GM20431 (cell line): ENCODE results near the gene ANTXR1.

Experiments
- in situ Hi-C: fragments of 300-500 bp; cut with MseI, MboI; formaldehyde crosslinking; loops from one replicate; pipeline ENCODE4 v1.15.0; 2020; ENCODE audit warnings: low sequenced_read_pairs; ENCODE audit not compliant: unreplicated experiment

ANTXR1 gene

DNA sequence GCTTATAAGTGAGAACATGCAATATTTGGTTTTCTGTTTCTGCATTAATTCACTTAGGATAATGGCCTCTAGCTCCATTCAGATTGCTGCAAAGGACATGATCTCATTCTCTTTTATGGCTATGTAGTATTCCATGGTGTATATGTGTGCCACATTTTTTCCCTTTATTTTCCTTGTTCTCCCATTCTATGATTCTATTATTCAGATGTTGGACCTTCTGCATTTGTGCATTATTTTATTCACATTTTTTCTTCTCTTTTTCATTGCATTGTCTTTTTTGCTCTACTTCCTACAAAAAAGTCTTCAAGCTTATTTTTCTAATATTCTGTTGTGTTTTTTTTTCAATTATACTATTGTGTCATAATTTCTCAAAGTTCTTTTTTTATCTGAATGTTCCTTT lies 11.1 kb upstream of the ANTXR1 start:
- in situ Hi-C loops = loop anchor here (25.0 kb wide), 1 partner anchor 310 kb away; no protein-coding TSS in a partner anchor

DNA sequence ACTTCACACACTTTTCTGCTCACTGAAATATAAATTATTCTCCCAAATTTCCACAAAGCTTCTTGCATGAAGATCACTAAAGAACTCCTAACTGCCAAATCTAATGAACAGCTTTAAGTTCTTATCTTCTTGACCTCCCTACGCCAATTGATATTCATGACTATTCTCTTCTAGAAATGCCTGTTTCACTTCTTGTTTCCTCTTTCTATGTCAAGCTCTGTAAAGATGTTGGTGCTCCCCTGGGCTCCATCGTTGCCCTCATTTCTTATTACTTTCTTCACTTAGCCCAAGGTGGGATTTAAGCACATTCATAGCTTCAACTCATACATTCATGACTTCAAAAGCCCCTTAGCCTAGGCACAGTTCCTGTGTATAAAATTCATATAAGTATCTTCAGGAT lies 9.2 kb upstream of the ANTXR1 start:
- in situ Hi-C loops = loop anchor here (25.0 kb wide), 1 partner anchor 309 kb away; no protein-coding TSS in a partner anchor

DNA sequence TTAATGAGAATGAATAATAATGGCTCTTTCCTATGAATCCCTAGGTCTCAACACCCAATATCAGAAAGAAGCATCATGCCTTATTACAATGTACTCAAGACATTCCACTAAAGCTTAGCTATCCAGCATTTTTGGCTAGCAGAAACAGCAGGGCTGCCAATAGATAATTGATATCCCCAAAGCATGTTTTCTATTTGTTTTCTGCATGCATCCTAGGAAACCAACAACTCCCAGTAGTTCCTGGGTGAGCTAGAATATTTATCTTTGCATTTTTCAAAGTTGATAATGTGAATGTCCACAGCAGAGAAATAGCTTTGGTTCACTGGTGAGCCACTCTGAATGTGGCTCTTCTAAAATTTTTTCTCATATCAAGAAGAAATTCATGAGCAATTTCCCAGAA lies 5.8 kb upstream of the ANTXR1 start:
- in situ Hi-C loops = loop anchor here (25.0 kb wide), 1 partner anchor 305 kb away; no protein-coding TSS in a partner anchor

DNA sequence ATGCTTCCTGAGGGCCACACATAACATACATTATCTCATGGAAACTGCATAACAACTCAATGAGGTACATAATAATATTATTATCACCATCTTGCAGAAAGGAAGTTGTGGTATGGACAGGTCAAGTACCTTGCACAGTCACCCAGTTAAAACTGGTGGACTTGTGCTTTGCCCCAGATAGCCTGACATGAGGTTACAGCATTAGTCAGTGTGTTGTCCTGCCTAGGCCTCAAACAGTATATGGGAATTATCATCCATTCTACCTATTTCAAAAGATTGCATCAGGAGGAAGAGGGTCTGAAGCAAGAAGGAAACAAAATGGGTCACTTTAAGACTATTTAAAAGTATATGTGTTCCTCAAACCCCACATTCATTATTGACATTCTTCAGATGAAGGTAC lies 5.4 kb upstream of the ANTXR1 start:
- in situ Hi-C loops = loop anchor here (25.0 kb wide), 1 partner anchor 305 kb away; no protein-coding TSS in a partner anchor

DNA sequence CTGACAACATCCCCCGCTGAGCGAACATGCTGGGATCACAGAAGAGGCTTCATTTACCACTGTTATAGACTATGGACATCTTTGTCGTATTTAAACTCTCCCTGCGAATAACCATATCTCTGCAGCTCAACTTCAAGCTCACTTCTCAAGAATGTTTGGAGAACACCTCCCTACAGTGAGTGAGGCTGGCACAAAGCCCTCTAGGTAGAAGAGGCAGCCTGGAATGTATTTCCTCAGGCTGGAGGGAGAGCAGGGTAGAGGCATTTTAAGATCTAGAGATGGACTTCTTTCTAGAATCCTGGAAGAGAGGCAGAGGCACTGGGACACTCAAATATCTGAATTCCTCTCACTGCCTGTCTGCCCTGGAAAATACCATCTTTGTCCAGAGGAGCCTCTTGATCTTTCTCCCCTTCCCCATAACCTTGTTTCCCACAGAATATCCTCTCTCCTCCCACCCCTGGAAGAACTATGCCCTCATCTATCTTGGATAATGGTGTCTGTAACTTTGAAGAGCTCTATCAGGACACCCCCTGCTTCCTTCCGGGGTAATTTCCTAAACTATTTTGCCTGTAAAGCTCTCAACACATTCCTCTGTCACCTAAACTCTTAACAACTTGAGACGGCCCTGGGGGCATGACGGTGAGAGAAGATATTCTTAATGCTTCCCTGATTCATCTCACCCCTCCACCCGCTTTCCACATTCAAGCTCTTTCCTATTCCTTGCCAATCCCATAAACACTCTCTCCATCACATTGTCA lies 2.4 kb upstream of the ANTXR1 start:
- in situ Hi-C loops = loop anchor here (25.0 kb wide), 1 partner anchor 302 kb away; no protein-coding TSS in a partner anchor

DNA sequence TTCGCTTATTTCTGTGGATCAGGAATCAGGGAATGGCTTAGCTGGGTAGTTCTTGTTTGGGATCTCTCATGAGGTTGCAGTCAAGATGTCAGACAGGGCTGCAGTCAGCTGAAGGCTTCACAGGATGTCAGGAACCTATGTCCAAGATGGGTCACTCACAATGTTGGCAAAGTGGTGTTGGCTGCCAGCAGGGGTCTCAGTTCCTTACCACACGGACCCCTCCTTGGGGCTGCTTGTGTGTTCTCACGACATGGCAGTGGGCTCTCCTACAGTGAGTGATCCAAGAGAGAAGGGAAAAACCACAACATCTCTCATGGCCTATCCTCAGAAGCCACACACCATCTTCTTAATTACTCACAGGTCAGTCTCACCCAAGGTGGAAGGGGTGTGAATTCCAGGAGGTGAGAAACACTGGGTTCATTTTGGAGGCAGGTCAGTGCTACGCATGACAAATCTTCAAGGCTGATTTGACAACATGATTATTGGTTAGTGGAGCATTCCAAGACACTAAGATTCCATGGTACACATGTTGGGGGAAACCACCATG lies 1.3 kb upstream of the ANTXR1 start:
- in situ Hi-C loops = loop anchor here (25.0 kb wide), 1 partner anchor 301 kb away; no protein-coding TSS in a partner anchor

DNA sequence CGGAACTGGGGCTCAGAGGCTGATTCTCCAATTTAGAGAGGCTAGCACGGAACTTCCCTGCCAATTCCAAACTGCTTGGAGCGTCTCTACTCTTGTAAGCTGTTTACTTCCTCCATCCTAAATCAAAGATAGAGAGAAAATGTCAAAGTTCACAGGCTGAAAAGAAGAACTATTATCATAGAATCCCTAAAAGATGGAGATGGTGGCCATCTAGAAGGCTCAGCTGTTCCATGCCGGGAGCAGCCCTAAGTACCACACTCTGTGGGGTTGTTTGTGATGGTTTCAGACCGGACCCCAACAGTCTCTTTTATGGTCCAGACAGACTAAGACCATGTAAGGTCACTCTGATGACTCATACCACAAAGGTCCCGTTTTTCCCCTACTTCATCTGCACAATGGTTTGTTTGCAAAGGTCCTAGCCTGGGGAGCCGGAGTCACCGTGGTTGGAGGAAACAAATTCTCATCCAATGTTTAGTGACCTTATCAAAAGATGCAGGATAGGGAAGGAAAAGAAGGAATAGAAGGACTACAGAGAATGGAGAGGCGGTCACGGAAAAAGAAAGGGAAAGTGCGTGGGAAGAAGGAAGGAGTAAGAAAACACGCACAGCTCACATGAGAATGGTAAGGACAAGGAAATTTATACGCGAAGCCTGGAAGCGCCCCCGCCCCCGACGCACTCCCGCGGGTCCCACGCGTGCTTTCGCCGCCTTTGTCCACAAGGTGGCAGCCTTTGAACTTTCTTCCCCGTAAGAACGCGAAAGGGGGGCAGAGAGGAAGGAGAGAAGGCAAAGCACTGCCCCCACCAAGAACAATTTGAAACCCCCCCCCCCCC lies 453 bp upstream of the ANTXR1 start:
- in situ Hi-C loops = loop anchor here (25.0 kb wide), 1 partner anchor 300 kb away; no protein-coding TSS in a partner anchor

DNA sequence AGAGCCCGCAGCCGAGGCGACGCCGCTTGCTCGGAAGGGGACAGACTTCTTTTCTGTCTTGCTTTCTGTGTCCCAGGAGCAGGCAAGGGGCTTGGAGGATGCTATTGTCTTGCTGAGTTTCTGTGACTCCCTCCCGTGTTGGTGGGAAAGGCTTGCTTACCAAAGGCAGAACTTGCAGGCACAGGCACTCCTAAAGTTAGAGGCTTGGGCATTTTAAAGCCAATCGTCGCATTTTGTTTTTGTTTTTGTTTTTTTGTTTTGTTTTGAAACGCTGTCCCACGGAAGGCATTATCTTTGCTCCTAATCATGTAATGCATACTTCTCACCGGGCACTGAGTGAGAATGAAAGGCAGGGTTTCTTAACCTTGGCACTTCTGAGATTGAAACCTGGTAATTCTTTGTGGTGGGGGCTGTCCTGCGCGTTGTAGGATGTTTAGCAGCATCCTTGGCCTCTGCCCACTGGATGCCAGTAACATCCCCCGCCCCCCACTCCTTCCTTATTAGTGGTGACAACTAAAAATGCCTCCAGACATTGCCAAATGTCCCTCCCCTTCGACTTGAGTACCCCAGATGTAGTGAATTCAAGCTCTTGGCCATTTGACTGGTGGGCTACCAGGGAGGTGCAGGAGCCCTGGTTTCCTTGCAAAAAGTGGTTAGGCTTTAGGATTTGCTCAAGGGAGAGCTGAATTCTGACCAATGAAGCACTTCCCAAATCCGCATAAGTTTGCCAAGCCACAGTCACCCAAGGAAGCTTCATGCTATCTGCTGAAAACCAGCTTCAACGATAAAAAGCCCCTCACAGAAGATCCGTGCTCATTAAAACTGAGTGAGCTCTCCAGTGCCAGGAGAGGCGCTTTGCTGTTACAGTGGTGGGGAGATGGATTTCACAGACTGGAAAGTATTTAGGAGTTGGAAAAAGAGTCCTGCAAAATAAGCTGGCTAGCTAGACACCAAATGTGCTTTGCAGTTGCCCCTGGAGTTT lies 1.2 kb downstream of the ANTXR1 start:
- in situ Hi-C loops = loop anchor here (25.0 kb wide), 1 partner anchor 298 kb away; no protein-coding TSS in a partner anchor

DNA sequence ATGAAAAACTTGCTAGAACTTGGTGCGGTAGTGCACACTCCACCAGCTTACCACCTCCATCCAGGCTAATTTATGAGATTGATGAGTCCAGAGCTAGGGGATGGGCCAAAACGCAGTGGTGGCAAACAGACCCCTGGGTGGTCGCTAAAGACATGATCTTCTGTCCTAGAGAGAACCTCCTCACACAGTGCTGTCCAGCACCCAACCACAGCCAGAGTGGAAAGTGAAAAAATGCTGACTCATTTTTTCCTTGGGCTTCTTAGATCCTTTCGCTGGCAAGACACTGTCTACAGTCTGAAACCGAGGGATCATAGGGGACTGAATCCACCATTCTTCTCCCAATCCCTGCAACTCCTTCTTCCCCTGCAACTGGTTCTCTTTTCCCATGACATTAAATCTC lies 4.1 kb downstream of the ANTXR1 start:
- in situ Hi-C loops = loop anchor here (25.0 kb wide), 1 partner anchor 295 kb away; no protein-coding TSS in a partner anchor

DNA sequence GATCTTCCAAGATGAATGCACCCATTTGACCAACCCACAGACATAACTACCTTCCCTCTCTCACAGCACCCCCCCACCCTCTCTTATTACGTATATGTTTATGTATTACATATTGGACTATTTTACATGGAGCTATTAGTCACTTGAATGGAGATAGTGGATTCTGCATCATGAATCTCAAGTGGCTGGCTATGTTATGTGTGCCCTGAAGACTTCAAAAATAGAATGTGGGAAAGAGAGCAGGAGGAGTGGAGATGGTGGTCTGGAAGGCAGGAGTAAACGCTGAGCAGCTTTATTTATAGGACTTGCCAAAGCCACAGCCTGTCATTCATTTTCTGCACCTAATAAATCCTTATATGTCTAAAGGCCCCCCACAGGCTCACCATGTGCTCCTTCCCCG lies 4.9 kb downstream of the ANTXR1 start:
- in situ Hi-C loops = loop anchor here (25.0 kb wide), 1 partner anchor 294 kb away; no protein-coding TSS in a partner anchor

DNA sequence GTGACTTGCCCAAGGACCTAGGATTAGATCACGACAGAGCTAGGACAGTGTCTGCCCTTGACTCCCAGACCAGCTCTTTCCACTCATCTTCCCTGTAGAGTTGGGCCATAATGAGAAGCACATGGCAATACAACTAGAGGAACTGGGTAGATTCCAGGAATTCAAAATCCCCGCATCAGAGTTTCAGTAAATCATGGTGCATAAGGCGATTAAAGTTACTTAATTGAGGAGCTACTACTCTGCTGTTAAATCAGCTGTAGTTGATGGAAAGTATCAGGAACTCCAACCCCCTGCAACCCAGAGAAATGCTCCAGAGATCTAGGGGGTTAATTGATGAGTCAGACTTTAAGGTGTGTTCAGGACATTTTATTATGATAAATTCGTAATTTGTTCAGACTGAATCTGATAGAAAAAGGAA lies 5.7 kb downstream of the ANTXR1 start:
- in situ Hi-C loops = loop anchor here (25.0 kb wide), 1 partner anchor 294 kb away; no protein-coding TSS in a partner anchor

DNA sequence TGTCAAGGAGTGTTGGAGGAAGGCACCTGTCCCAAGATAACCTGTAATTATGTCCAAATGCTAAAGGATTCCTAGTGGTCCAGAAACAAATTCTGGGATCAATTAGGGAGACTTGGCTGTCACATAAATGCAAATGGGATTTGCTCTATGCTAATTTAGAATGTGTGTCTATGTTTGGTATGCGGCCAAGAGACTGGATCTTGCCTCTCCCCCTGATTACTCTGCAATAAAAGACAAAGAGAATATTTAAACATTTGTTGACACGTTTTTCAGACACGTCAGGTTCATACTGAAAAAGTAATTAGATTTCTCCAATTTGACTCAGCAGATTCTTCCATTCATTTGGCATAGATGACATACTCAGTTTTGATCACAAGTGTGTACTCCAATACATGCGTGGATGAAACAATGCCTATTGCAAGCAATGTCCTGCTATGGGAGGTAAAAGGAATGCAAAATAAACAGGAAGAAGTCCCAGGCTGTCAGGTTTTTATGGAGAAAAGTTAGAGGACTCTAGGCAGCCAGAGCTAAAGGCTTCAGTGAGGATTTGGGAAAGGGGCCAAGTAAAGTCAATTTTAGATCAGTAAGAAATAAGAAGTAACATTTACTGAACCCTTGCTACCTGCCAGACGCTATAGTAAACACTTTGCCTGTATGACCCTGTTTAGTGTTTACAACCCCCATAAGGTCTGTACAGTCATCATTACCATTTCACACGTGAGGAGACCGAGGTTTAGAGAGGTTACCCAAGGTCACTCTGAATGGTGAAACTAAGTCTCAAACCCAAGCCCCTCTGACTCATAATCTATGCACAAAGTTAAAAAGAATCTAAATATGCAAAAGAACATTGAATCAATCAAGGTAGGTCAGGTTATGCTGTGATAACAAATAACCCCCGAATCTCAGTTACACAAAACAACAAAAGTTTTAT lies 7.8 kb downstream of the ANTXR1 start:
- in situ Hi-C loops = loop anchor here (25.0 kb wide), 1 partner anchor 292 kb away; no protein-coding TSS in a partner anchor

DNA sequence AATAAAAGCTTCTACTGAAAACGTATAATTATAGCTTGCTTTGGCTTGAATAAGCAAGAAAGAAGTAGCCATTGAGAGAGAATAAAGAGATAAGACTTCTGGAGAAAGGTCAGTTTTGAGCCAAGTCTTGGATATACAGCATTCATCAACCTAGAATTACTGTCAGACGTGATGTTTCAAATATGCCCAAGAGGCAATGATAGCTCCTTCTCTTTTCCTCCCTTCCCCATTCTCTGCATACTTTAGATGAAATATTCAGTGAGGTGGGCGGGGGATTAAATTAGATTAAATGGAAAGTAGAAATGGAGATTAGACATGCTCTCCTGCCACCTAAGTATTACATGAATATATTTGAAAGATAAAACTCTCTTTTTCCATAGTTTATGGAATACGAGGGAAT lies 8.7 kb downstream of the ANTXR1 start:
- in situ Hi-C loops = loop anchor here (25.0 kb wide), 1 partner anchor 291 kb away; no protein-coding TSS in a partner anchor

DNA sequence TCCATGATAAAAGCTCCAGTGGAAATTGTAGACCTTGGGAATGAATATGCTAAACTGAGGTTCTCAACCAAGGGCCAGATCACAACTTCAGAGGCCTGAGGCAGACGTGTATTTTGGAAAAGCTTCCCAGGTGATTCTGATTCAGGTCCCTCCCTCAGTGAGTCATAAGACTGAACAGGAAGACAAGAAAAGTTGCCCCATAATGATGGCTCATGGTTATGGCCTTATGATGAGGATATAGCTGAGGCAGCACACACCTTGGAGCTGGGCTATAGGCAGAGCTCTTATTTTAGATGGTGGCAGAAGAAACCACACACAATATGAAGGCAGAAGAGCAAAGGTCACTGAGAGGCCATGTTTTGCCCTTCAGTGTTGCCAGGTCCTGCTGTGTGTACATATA lies 9.6 kb downstream of the ANTXR1 start:
- in situ Hi-C loops = loop anchor here (25.0 kb wide), 1 partner anchor 290 kb away; no protein-coding TSS in a partner anchor

DNA sequence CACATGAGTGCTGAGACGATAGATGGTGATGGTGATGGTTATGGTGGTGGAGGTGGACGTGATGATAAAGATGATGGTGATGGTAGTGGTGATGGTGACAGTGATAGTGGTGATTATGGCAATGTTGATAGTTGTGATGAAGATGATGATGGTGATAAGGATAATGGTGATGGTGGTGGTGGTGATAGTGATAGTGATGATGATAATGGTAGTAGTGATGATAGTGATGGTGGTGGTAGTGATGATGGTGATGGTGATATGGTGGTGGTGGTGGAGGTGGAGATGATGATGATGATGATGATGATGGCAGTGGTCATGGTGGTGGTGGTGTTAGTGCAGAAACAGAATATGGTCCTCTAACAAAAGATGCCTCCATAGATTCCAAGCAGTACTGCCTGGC lies 10.3 kb downstream of the ANTXR1 start:
- in situ Hi-C loops = loop anchor here (25.0 kb wide), 1 partner anchor 289 kb away; no protein-coding TSS in a partner anchor

DNA sequence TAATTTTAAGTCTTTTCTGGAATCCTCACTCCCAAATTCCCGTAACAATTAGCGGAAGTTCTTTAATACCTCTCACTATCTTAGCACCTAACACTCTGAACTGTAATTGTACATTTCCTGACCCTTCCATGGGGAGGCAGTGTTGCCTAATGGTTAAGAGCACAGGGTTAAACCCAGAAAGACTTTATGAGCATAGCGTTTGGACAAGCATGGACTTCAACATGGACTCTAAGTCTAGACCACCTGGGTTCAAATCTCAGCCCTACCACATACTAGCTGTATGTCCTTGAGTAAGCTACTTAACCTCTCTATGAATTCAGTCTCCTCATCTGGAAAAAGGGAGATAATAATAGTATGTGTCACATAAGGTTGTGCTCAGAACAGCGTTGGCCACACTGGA lies 13.0 kb downstream of the ANTXR1 start:
- in situ Hi-C loops = no loop called here

DNA sequence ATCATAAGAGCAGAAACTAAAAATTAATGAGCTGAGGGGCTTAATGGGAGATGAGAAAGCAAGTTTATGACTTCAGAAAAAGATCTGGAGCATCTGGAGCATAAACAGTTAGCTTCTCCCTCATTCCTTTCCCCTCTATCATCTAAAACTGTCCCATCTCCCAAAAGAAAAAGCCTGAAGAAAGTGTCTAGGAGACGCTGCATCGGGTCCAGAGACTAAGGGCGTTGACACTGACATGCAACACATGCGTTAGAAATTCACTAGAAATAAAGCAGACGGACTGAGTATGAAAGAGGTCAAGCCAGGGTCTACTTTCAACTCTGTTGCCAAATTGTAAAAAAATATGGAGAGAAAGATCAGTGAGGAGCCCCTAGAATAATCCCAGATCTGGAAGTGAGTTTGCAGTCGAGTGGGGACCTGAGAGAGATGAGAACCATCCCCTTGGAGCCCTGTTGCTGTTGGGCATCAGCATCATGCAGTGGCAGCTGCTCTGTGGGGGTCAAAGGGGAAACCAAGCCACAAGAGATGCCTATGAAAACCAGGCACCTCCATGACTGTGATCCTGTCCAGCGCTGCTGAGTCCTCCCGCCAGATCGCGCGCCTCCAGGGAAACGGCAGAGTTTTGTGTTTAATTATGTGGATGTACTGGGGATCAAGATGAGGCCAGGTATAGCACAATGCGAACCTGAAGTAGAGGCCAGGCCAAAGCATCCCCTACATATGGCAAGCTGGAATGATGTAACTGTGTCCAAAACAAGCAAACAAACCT lies 13.9 kb downstream of the ANTXR1 start:
- in situ Hi-C loops = no loop called here
